Measurements from ENCODE around the gene ING3.
A peak's percentile ranks its signal among the peaks of the same experiment; 100 is the strongest.

The ING3 gene

DNA sequence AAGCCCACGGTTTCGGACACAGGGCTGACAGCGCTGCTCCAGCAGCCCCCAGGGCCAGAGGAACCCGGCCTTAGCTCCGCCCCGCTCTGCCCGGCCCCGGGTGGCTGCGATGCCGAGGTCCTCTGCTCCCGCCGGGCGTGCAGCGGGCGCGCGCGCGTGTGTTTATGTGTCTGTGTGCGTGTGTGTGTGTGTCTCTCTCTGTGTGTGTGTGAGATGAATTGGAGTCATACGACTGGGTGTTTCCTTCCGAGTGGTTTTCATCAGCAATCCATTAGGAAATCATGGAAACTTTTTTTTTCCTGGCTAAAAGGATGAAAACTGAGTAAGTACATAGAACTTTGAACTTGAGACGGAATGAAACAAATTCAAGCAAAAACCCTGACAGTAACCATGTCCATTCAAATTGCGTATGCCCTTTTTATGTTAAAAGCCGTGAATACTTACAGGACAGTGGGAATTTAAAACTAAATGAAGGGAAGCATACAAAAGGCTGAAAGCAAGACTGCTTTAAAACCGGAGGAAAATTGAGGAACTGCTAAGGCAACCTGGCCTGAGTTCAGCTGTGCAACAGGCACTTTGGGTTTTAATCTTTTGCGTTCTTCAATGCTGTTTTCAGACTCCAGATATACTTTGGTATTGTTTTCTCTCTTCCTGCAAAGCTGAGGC is 38.1 kb downstream of the ING3 start, which contains the start of gene CPED1:
Gene CPED1 (plus strand): TSS at position 121 of the 666 bp plus-strand sequence. CDS start 911 bp downstream, outside the sequence.
- DNase-seq (ENCODE audit: low spot score) = peak; percentile 8

- DNase-seq (ENCODE audit: low spot score) = no peak
Observed at GRCh38 chr7:120989257-120990220, 39.0 kb downstream of the ING3 start.

DNA sequence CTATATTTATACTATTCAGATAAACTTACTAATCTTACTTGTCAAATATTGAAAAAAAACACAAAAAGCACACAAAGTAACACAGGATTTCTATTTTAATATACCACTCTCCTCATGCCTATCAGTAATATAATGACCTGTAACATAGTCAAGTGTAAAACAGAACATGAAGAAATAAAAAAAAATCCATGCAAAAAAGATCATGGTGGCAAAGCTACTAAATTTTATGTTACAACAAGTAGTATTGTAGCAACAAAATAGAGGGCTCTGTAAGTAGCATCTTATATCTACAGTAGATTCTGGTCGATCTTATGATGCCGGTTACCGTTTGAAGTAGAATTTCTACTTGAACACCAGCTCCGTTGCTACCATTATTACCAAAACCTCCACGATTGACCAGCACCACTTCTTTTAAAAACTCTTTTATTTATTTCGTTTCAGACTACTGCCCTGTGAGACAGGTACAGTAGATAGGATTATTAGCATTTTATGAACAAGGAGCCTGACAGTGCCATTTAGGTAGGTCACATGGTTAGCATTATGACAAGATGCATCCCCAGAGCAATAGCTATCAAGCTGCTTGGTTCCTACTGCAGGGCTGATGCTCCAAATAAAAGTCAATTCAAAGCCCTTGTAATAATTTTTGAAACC is 40.0 kb downstream of the ING3 start:
- no peak for DNase-seq (ENCODE audit: low spot score)

- no peak for DNase-seq (ENCODE audit: low spot score)
Observed at GRCh38 chr7:120991161-120991560, 40.6 kb downstream of the ING3 start.

DNA sequence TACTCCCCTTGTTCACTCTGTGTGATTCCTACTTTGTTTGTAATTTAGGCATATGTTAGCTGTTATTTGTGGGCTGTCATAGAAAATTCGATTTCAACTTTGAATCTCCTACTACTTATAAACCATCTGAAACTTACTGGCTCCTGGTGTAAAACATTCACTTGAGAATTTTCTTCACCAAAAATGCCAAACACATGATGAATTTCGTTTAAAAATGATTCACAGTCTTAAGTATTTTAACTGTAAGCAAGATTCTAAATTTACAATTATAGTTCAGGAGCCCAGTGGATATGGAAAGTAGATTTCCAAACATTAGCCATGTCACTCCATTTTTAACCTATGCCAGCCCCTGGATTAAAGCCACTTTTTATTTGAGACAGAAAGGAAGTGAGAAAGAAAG is 41.0 kb downstream of the ING3 start:
- no peak for DNase-seq (ENCODE audit: low spot score)

DNA sequence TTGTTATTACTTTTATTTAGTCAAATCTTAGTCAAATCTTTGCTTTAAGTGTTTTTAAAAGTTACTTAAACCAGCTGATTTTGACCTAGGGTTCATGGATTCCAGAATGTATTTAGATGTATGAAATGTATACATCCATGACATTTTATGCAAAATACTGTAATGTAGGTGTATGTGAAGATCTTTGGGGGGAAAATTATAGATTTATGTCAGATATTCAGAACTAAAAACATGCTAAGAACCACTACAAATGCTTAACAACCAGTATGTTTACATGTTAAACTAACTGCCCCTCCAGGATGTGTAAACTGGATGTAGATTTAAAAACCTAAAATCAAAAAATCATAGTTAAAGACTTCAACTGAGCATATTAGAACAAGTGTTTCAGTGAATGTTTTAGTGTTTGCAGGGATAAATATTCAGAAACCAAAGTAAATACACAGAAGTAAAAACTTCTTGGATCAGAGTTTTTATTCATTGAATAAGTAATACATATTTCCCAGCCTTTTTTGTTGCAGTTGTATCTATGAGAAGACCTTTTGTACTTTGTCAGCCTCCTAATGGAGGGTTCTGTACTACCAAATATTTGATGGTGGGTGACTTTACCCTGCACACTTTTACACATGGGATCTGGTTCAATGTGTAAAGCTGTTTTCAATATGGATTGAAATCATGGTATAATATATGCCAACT is 41.8 kb downstream of the ING3 start:
- DNase-seq (ENCODE audit: low spot score) = no peak

GRCh38 chr7:120992965-120993494 is 42.5 kb downstream of the ING3 start:
- DNase-seq (ENCODE audit: low spot score) = no peak

GRCh38 chr7:120993553-120994191 is 43.1 kb downstream of the ING3 start:
- DNase-seq (ENCODE audit: low spot score) = no peak

- DNase-seq (ENCODE audit: low spot score) = no peak
Observed at GRCh38 chr7:120994512-120995410, 44.2 kb downstream of the ING3 start.

GRCh38 chr7:120995654-120996053 is 45.1 kb downstream of the ING3 start:
- DNase-seq (ENCODE audit: low spot score) = no peak

GRCh38 chr7:120996333-120996987 is 45.9 kb downstream of the ING3 start:
- no peak for DNase-seq (ENCODE audit: low spot score)

GRCh38 chr7:120996988-120997345 is 46.4 kb downstream of the ING3 start:
- no peak for DNase-seq (ENCODE audit: low spot score)

- DNase-seq (ENCODE audit: low spot score) = no peak
Observed at GRCh38 chr7:120997882-120998474, 47.4 kb downstream of the ING3 start.

- no peak for DNase-seq (ENCODE audit: low spot score)
Observed at GRCh38 chr7:120998520-120998919, 47.9 kb downstream of the ING3 start.

- no peak for DNase-seq (ENCODE audit: low spot score)
Observed at GRCh38 chr7:120998996-120999565, 48.5 kb downstream of the ING3 start.

DNA sequence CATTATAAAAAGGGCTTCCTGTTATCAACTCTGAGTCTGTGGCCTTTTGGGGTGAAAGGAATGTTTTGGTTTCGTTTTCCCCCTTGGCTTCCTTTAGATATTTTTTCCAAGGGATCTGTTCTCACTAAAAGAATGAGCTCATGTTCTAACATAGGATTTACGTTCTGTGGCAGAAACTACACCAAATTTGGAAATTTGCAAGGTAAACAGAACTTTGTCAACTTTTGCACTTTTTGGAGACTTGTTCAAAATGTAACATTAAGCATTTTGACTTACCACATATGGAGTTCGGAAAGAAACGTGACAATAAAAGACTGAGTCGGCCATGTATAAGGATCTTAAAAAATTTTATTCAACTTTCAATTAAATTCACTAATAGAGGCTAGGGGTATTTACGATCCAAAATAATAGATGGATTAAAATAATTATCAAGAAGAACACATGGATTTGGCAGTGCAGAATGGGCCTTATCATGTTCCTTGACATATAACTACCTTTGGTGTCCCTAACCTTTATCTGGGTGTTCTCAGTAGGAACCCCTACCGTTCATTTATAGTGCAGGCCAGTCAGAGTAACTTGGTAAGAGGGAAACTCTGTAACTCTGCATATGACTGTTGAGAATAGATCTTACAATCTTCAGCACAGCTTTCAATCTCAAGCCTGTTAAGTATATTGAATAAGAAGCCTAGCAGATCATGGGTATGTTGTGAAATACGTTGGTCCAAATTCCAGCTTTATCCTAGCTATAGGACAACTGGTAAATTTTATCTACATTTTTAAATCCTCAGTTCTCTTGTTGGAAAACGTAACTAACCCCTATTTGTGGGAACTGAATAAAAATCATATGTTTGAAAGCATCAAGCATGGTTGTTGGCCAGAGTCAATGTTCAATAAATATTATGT is 49.8 kb downstream of the ING3 start:
- DNase-seq (ENCODE audit: low spot score) = no peak

DNA sequence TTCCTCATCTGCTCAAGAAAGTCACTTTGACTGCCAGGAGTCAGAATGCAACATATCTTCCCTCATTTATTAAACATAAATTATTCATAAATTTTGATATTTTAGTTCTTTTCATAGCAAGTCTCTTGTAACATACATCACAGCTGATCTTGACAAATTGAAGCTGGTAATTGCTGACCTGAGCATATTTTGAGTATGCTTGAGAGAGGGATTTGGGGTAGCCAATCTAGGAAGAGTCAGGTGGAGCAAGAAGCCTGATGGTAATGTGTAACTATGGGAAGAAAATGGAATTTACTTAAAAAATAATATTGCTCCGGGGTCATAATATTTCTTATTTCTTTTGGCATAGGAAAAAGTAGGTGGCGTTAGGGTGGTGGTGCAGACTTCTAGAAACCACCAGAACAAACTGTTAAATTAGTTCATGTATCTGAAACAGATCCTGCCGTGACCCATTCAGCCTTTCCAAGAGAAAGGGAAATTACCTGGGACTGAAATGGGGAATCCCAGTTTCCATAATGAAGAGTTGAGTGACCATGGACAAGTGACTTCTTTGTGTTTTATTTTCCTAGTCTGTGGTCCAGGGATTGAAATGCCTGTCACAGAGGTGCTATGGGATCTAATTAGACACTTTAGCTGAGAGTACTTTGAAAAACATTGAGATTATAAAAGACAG is 50.8 kb downstream of the ING3 start:
- DNase-seq (ENCODE audit: low spot score) = no peak
